Activated T-cell treated with anti-CD3 and anti-CD28 coated beads for 4 hours (primary cell): ENCODE data around the gene DTX1.
A peak's percentile ranks its signal among the peaks of the same experiment; 100 is the strongest.

Experiments
- DNase-seq: peaks from one replicate; pipeline ENCODE4 v3.0.0-alpha.2; 2020

Gene DTX1

GRCh38 chr12:113118142-113118541 is 61.6 kb downstream of the DTX1 start:
- DNase-seq = no peak

- DNase-seq = no peak
Measured at GRCh38 chr12:113119980-113120669, 63.6 kb downstream of the DTX1 start.

GRCh38 chr12:113120670-113121370 is 64.3 kb downstream of the DTX1 start:
- DNase-seq = no peak

- DNase-seq = no peak
Measured at GRCh38 chr12:113127791-113128199, 71.3 kb downstream of the DTX1 start.

GRCh38 chr12:113128802-113129663 is 72.5 kb downstream of the DTX1 start:
- no peak for DNase-seq

- DNase-seq = no peak
Measured at GRCh38 chr12:113129664-113130456, 73.3 kb downstream of the DTX1 start.

- no peak for DNase-seq
Measured at GRCh38 chr12:113130457-113131135, 74.1 kb downstream of the DTX1 start.

- no peak for DNase-seq
Measured at GRCh38 chr12:113131556-113131955, 75.0 kb downstream of the DTX1 start.

GRCh38 chr12:113133036-113133435 is 76.5 kb downstream of the DTX1 start:
- no peak for DNase-seq

- DNase-seq = no peak
Measured at GRCh38 chr12:113133666-113134065, 77.1 kb downstream of the DTX1 start.

- no peak for DNase-seq
Measured at GRCh38 chr12:113134071-113134470, 77.5 kb downstream of the DTX1 start.

- DNase-seq = no peak
Measured at GRCh38 chr12:113134521-113134951, 78.0 kb downstream of the DTX1 start.

- peak; percentile 64 for DNase-seq
Measured at GRCh38 chr12:113135178-113136127, 78.9 kb downstream of the DTX1 start, which contains the start of gene RASAL1. TSS of gene RASAL1 (minus strand) at chr12:113135761. CDS start at chr12:113135462, 299 bp downstream.

- DNase-seq = peak; percentile 50
Measured at GRCh38 chr12:113136128-113136989, 79.8 kb downstream of the DTX1 start.

GRCh38 chr12:113136990-113137511 is 80.5 kb downstream of the DTX1 start:
- no peak for DNase-seq

- no peak for DNase-seq
Measured at GRCh38 chr12:113137861-113138783, 81.6 kb downstream of the DTX1 start.

GRCh38 chr12:113138826-113139225 is 82.3 kb downstream of the DTX1 start:
- no peak for DNase-seq

- no peak for DNase-seq
Measured at GRCh38 chr12:113140706-113141105, 84.2 kb downstream of the DTX1 start.
